WTC11 (cell line): ENCODE data around the gene RASGEF1C. TPM values are rescaled to one million over a fixed set of nuclear protein-coding genes. Genes with fewer than 3 reads are reported as not detected.

Source experiments
- ATAC-seq: fragments of 200-7000 bp; cut with Tn5 transposase; 2 replicates; pipeline ENCODE4 v1.10.0; 2021; ENCODE audit warnings: mild to moderate bottlenecking, moderate library complexity
- CTCF ChIA-PET: fragments of 300-600 bp; sonication (Branson Sonifier 250); formaldehyde crosslinking; loops from one replicate; lab custom pipeline; 2021; ENCODE audit warnings: antibody characterized with exemption; lab: Charles Lee
- POLR2A ChIA-PET: fragments of 350-600 bp; sonication (Branson Sonifier 250); formaldehyde crosslinking; loops from one replicate; lab custom pipeline; 2021; ENCODE audit warnings: antibody characterized with exemption; lab: Charles Lee
- DNase-seq: peaks from one replicate; pipeline ENCODE4 v3.0.0; 2021; ENCODE audit warnings: low spot score
- H3K27ac Mint-ChIP-seq: 2 replicates; pipeline ENCODE4 v1.8.0; 2021; ENCODE audit warnings: mixed read lengths
- H3K27me3 Mint-ChIP-seq: 2 replicates; pipeline ENCODE4 v1.8.0; 2021; ENCODE audit warnings: low read depth, mild to moderate bottlenecking, moderate library complexity, mixed read lengths
- H3K36me3 Mint-ChIP-seq: 2 replicates; pipeline ENCODE4 v1.8.0; 2021; ENCODE audit warnings: mixed read lengths
- H3K4me1 Mint-ChIP-seq: 2 replicates; pipeline ENCODE4 v1.8.0; 2022; ENCODE audit warnings: mixed read lengths
- H3K4me3 Mint-ChIP-seq: 2 replicates; pipeline ENCODE4 v1.8.0; 2021; ENCODE audit warnings: mild to moderate bottlenecking, moderate library complexity, mixed read lengths
- H3K9me3 Mint-ChIP-seq: 2 replicates; pipeline ENCODE4 v1.8.0; 2021; ENCODE audit warnings: mixed read lengths
- CREM ChIP-seq: sonication (generic); formaldehyde crosslinking; IDR thresholded peaks from 2 replicates; pipeline ENCODE4 v1.8.1; 2022; ENCODE audit warnings: mild to moderate bottlenecking, missing genetic modification reagents, moderate library complexity
- E2F1 ChIP-seq: sonication (generic); formaldehyde crosslinking; IDR thresholded peaks from 2 replicates; pipeline ENCODE4 v1.8.0; 2022; ENCODE audit warnings: mild to moderate bottlenecking, missing genetic modification reagents
- E2F4 ChIP-seq: sonication (generic); formaldehyde crosslinking; IDR thresholded peaks from 2 replicates; pipeline ENCODE4 v1.8.1; 2022; ENCODE audit warnings: low read depth, mild to moderate bottlenecking, moderate library complexity, missing genetic modification reagents, borderline replicate concordance
- ELF4 ChIP-seq: sonication (generic); formaldehyde crosslinking; IDR thresholded peaks from 2 replicates; pipeline ENCODE4 v1.8.1; 2022; ENCODE audit warnings: low read depth, mild to moderate bottlenecking, moderate library complexity, missing genetic modification reagents
- ERG ChIP-seq: fragments of 250-450 bp; sonication (Bioruptor Pico); IDR thresholded peaks from 2 replicates; pipeline ENCODE4 v1.8.0; 2021; ENCODE audit warnings: mild to moderate bottlenecking
- GRHL2 ChIP-seq: fragments of 250-450 bp; sonication (Bioruptor Pico); IDR thresholded peaks from 2 replicates; pipeline ENCODE4 v1.8.0; 2022; ENCODE audit warnings: mild to moderate bottlenecking, moderate library complexity; ENCODE audit not compliant: insufficient replicate concordance, severe bottlenecking
- GTF2I ChIP-seq: fragments of 250-450 bp; sonication (Bioruptor Pico); conservative IDR thresholded peaks from 2 replicates; pipeline ENCODE4 v1.4.0; 2021; ENCODE audit warnings: mild to moderate bottlenecking
- MYBL2 ChIP-seq: sonication (generic); formaldehyde crosslinking; IDR thresholded peaks from 2 replicates; pipeline ENCODE4 v1.8.1; 2023; ENCODE audit warnings: mild to moderate bottlenecking, moderate library complexity, missing genetic modification reagents
- NR3C1 ChIP-seq: sonication (generic); formaldehyde crosslinking; conservative IDR thresholded peaks from 2 replicates; pipeline ENCODE4 v1.8.1; 2023; ENCODE audit warnings: low read depth, mild to moderate bottlenecking, missing genetic modification reagents
- OVOL2 ChIP-seq: fragments of 250-450 bp; sonication (Bioruptor Pico); IDR thresholded peaks from 2 replicates; pipeline ENCODE4 v1.9.0; 2021; ENCODE audit warnings: mild to moderate bottlenecking, borderline replicate concordance
- SOX15 ChIP-seq: fragments of 250-450 bp; sonication (Bioruptor Pico); IDR thresholded peaks from 2 replicates; pipeline ENCODE4 v1.9.0; 2021; ENCODE audit warnings: mild to moderate bottlenecking
- SP1 ChIP-seq: sonication (generic); formaldehyde crosslinking; conservative IDR thresholded peaks from 2 replicates; pipeline ENCODE4 v1.8.1; 2022; ENCODE audit warnings: missing genetic modification reagents
- USF1 ChIP-seq: sonication (generic); formaldehyde crosslinking; IDR thresholded peaks from 2 replicates; pipeline ENCODE4 v1.8.0; 2022; ENCODE audit warnings: mild to moderate bottlenecking, missing genetic modification reagents
- ZBTB21 ChIP-seq: sonication (generic); formaldehyde crosslinking; IDR thresholded peaks from 2 replicates; pipeline ENCODE4 v1.8.1; 2023; ENCODE audit warnings: mild to moderate bottlenecking, missing genetic modification reagents, borderline replicate concordance
- ZNF232 ChIP-seq: sonication (generic); formaldehyde crosslinking; IDR thresholded peaks from 2 replicates; pipeline ENCODE4 v1.8.0; 2022; ENCODE audit warnings: mild to moderate bottlenecking, missing genetic modification reagents
- ZNF396 ChIP-seq: fragments of 250-450 bp; sonication (Bioruptor Pico); IDR thresholded peaks from 2 replicates; pipeline ENCODE4 v1.8.0; 2021; ENCODE audit warnings: mild to moderate bottlenecking, moderate library complexity, borderline replicate concordance
- ZNF423 ChIP-seq: fragments of 250-450 bp; sonication (Bioruptor Pico); IDR thresholded peaks from 2 replicates; pipeline ENCODE4 v2.1.2; 2022; ENCODE audit warnings: mild to moderate bottlenecking, moderate library complexity
- ZNF671 ChIP-seq: fragments of 250-450 bp; sonication (Bioruptor Pico); IDR thresholded peaks from 2 replicates; pipeline ENCODE4 v1.8.0; 2021; ENCODE audit warnings: mild to moderate bottlenecking
- total RNA-seq: library from RNA; stranded (reverse); gene quantifications from 3 replicates; pipeline ENCODE4 v1.2.3, GENCODE V29; 2021
- TF ChIP-seq, protein P1 (sequence below): fragments of 250-450 bp; sonication (Bioruptor Pico); IDR thresholded peaks from 2 replicates; pipeline ENCODE4 v1.9.0; 2021; ENCODE audit warnings: mild to moderate bottlenecking
- TF ChIP-seq, protein P2 (sequence below): sonication (generic); formaldehyde crosslinking; IDR thresholded peaks from 2 replicates; pipeline ENCODE4 v1.8.0; 2022; ENCODE audit warnings: mild to moderate bottlenecking, missing genetic modification reagents
- TF ChIP-seq, protein P3 (sequence below): sonication (generic); formaldehyde crosslinking; IDR thresholded peaks from 2 replicates; pipeline ENCODE4 v1.8.1; 2023; ENCODE audit warnings: mild to moderate bottlenecking, missing genetic modification reagents

The RASGEF1C gene
- total RNA-seq, 1 experiment from 2014 or later: 0.96 TPM

DNA sequence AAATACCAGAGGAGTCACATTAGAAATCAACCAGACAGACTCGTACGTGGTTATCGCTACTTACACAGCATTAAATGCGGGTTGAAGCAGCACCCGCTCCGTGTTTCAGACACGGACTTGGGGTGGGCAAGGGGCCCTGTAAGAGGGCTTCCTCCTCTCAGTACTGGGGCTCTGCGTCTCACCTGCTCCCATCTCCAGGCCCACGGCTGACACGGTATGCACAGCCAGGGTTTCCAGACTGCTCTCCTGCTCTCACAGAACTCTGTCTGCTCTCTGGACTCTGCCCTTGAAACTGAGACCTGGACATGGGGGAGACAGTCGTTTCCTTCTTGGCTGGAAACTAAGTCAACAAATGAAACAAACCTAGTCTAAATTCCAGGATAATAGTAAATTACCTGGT is 24.7 kb upstream of the RASGEF1C start (continued):
- TF ChIP-seq E2F4 (CRISPR knock-in tag) (no peak), ZNF423 (CRISPR knock-in tag) (no peak)
- TF ChIP-seq, all 79 proteins: peak for 0

DNA sequence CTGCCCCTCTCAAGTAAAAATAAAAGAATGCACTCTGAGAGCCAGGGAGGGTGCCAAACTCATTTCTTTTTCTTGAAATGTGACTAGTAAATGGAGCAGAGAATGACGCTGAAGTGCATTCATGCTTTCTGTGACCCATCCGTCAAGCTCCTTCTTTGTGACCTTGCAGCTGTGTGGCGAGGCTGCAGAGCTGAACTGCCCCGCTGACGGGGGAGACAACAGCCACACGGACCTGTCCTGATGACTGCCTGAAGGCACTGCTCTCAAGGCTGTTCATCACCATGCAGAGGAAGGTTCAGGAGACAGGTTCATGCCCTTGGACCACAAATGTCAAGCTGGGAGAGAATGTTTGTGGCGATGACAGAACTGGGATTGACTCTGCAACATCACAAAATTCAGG is 21.0 kb upstream of the RASGEF1C start:
- Mint-ChIP-seq H3K4me3 (no peak overlapping the region), H3K36me3 (peaks cover 34% of the 10 kb centered on the region)

GRCh38 chr5:180222056-180222455 is 13.0 kb upstream of the RASGEF1C start:
- H3K36me3 Mint-ChIP-seq: peaks cover 37% of the 10 kb centered on the region
- TF ChIP-seq, protein P1, sequence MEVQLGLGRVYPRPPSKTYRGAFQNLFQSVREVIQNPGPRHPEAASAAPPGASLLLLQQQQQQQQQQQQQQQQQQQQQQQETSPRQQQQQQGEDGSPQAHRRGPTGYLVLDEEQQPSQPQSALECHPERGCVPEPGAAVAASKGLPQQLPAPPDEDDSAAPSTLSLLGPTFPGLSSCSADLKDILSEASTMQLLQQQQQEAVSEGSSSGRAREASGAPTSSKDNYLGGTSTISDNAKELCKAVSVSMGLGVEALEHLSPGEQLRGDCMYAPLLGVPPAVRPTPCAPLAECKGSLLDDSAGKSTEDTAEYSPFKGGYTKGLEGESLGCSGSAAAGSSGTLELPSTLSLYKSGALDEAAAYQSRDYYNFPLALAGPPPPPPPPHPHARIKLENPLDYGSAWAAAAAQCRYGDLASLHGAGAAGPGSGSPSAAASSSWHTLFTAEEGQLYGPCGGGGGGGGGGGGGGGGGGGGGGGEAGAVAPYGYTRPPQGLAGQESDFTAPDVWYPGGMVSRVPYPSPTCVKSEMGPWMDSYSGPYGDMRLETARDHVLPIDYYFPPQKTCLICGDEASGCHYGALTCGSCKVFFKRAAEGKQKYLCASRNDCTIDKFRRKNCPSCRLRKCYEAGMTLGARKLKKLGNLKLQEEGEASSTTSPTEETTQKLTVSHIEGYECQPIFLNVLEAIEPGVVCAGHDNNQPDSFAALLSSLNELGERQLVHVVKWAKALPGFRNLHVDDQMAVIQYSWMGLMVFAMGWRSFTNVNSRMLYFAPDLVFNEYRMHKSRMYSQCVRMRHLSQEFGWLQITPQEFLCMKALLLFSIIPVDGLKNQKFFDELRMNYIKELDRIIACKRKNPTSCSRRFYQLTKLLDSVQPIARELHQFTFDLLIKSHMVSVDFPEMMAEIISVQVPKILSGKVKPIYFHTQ (CRISPR knock-in tag): no peak
- TF ChIP-seq ZNF423 (CRISPR knock-in tag): no peak
- TF ChIP-seq E2F1 (CRISPR knock-in tag): no peak
- H3K27me3 Mint-ChIP-seq: peaks cover 9% of the 10 kb centered on the region; the same call in 1 of the 2 replicates
- DNase-seq (no peak), ATAC-seq (no peak)
- peaks cover 66% of the 10 kb centered on the region for H3K9me3 Mint-ChIP-seq
- POLR2A ChIA-PET: no interaction called here
- no peak overlapping the region for H3K4me3 Mint-ChIP-seq
- H3K27ac Mint-ChIP-seq: no peak overlapping the region
- CTCF ChIA-PET: interaction anchor here (1.8 kb wide), 1 partner anchor 12 kb away, joined by 7 read pairs; the partner anchor contains the start of gene RASGEF1C
- no peaks in the 10 kb centered on the region for H3K4me1 Mint-ChIP-seq

More for the DNA sequence above, 21.0 kb upstream of the RASGEF1C start:
- Mint-ChIP-seq H3K9me3 (peaks cover 15% of the 10 kb centered on the region), H3K27ac (peak overlapping the region; percentile 69; the same call in 1 of the 2 replicates)
- no peak for DNase-seq
- POLR2A ChIA-PET: no interaction called here
- TF ChIP-seq MYBL2 (CRISPR knock-in tag) (no peak), E2F1 (CRISPR knock-in tag) (no peak), ZNF396 (CRISPR knock-in tag) (no peak), ZNF232 (CRISPR knock-in tag) (no peak), USF1 (CRISPR knock-in tag) (no peak), ERG (CRISPR knock-in tag) (no peak), ELF4 (no peak), GRHL2 (CRISPR knock-in tag) (no peak), SOX15 (CRISPR knock-in tag) (no peak), SP1 (CRISPR knock-in tag) (no peak), GTF2I (CRISPR knock-in tag) (no peak), ZBTB21 (CRISPR knock-in tag) (no peak), ZNF423 (CRISPR knock-in tag) (no peak), ZNF671 (CRISPR knock-in tag) (no peak), OVOL2 (no peak), CREM (CRISPR knock-in tag) (no peak), NR3C1 (CRISPR knock-in tag) (no peak)
- TF ChIP-seq, protein P2, sequence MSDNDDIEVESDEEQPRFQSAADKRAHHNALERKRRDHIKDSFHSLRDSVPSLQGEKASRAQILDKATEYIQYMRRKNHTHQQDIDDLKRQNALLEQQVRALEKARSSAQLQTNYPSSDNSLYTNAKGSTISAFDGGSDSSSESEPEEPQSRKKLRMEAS (CRISPR knock-in tag): no peak
- TF ChIP-seq, protein P3, sequence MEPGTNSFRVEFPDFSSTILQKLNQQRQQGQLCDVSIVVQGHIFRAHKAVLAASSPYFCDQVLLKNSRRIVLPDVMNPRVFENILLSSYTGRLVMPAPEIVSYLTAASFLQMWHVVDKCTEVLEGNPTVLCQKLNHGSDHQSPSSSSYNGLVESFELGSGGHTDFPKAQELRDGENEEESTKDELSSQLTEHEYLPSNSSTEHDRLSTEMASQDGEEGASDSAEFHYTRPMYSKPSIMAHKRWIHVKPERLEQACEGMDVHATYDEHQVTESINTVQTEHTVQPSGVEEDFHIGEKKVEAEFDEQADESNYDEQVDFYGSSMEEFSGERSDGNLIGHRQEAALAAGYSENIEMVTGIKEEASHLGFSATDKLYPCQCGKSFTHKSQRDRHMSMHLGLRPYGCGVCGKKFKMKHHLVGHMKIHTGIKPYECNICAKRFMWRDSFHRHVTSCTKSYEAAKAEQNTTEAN (CRISPR knock-in tag): no peak
- TF ChIP-seq, all 79 proteins: peak for 0
- Mint-ChIP-seq H3K4me1 (peaks cover 3% of the 10 kb centered on the region), H3K27me3 (no peaks in the 10 kb centered on the region)
- ATAC-seq: no peak
- CTCF ChIA-PET: interaction anchor here (1.5 kb wide), 1 partner anchor 21 kb away, joined by 3 read pairs; the partner anchor contains the start of gene RASGEF1C
